Prostate gland (tissue), 2 donors: ENCODE measurements around the gene SAFB.

Experiments
- CTCF ChIP-seq, 4 experiments: fragments of 200-600 bp in 2 of 4; fragments of 450-650 bp in 2 of 4; sonication (generic) in 2 of 4; IDR thresholded peaks; 1 replicate in 3 of 4; 2 replicates in 1 of 4; pipeline ENCODE4 v1.5.1; 2016 to 2019; ENCODE audit warnings: antibody characterized with exemption in 4 of 4, mild to moderate bottlenecking in 2 of 4, moderate library complexity in 2 of 4
- POLR2A ChIP-seq: fragments of 450-650 bp; IDR thresholded peaks from one replicate; pipeline ENCODE4 v1.6.1; 2016; ENCODE audit warnings: antibody characterized with exemption, mild to moderate bottlenecking

GRCh38 chr19:5591476-5591875 lies 31.4 kb upstream of the SAFB start:
- TF ChIP-seq CTCF (IDR thresholded peaks at IDR 0.05) (no peak), POLR2A (no peak)
